Activated T-helper 1 cell treated with anti-CD3 and anti-CD28 coated beads, Interleukin-2, amount 50 U/mL, for 16 hours (primary cell): ENCODE results near the gene SLC44A5.

Experiments
- DNase-seq, 2 donors: peaks; one replicate each; pipeline ENCODE4 v3.0.0-alpha.2; 2020; ENCODE audit warnings: low read depth in 1 of 2, low spot score in 1 of 2

SLC44A5 gene

GRCh38 chr1:75589637-75590036, 21.3 kb downstream of the SLC44A5 start:
- DNase-seq, result no peak

- DNase-seq, result no peak
Measured at GRCh38 chr1:75588779-75589475, 22.0 kb downstream of the SLC44A5 start.

GRCh38 chr1:75587692-75588091, 23.2 kb downstream of the SLC44A5 start:
- DNase-seq, result no peak

GRCh38 chr1:75583282-75583681, 27.6 kb downstream of the SLC44A5 start:
- no peak for DNase-seq

GRCh38 chr1:75582725-75583261, 28.1 kb downstream of the SLC44A5 start:
- no peak for DNase-seq

- DNase-seq, result no peak
Measured at GRCh38 chr1:75579046-75579445, 31.9 kb downstream of the SLC44A5 start.

- no peak for DNase-seq
Measured at GRCh38 chr1:75575837-75576236, 35.1 kb downstream of the SLC44A5 start.

GRCh38 chr1:75567191-75567590, 43.7 kb downstream of the SLC44A5 start:
- no peak for DNase-seq

GRCh38 chr1:75559800-75560199, 51.1 kb downstream of the SLC44A5 start:
- no peak for DNase-seq

- no peak for DNase-seq
Measured at GRCh38 chr1:75559136-75559535, 51.8 kb downstream of the SLC44A5 start.

- DNase-seq, result no peak
Measured at GRCh38 chr1:75554870-75555269, 56.0 kb downstream of the SLC44A5 start.

GRCh38 chr1:75554181-75554580, 56.7 kb downstream of the SLC44A5 start:
- DNase-seq, result no peak

GRCh38 chr1:75550559-75550958, 60.4 kb downstream of the SLC44A5 start:
- no peak for DNase-seq

- DNase-seq, result no peak
Measured at GRCh38 chr1:75548721-75549480, 62.0 kb downstream of the SLC44A5 start.

GRCh38 chr1:75543705-75544104, 67.2 kb downstream of the SLC44A5 start:
- no peak for DNase-seq

- DNase-seq, result no peak
Measured at GRCh38 chr1:75542818-75543570, 67.9 kb downstream of the SLC44A5 start.

- DNase-seq, result no peak
Measured at GRCh38 chr1:75539230-75540116, 71.4 kb downstream of the SLC44A5 start.

- no peak for DNase-seq
Measured at GRCh38 chr1:75533085-75533484, 77.8 kb downstream of the SLC44A5 start.

- DNase-seq, result no peak
Measured at GRCh38 chr1:75531570-75531969, 79.3 kb downstream of the SLC44A5 start.

GRCh38 chr1:75529488-75529887, 81.4 kb downstream of the SLC44A5 start:
- no peak for DNase-seq

GRCh38 chr1:75528001-75528400, 82.9 kb downstream of the SLC44A5 start:
- DNase-seq, result no peak
